IPS-20b (cell line): ENCODE measurements around the gene PPM1M.

Source experiments
- H3K27ac ChIP-seq: one replicate; pipeline ENCODE4 v1.5.1; 2013; ENCODE audit warnings: low read length
- H3K27me3 ChIP-seq: 2 replicates; pipeline ENCODE4 v1.6.1; 2013; ENCODE audit warnings: mild to moderate bottlenecking, low read length, inconsistent platforms; ENCODE audit not compliant: insufficient read depth
- H3K36me3 ChIP-seq: 2 replicates; pipeline ENCODE4 v1.6.1; 2013; ENCODE audit warnings: low read depth, mild to moderate bottlenecking, inconsistent platforms, low read length, moderate library complexity; ENCODE audit not compliant: insufficient read depth
- H3K4me1 ChIP-seq: 2 replicates; pipeline ENCODE4 v1.6.1; 2013; ENCODE audit warnings: mild to moderate bottlenecking, control low read depth, inconsistent platforms, low read length, moderate library complexity; ENCODE audit not compliant: insufficient read depth
- H3K4me3 ChIP-seq: 2 replicates; pipeline ENCODE4 v1.5.1; 2013; ENCODE audit warnings: mild to moderate bottlenecking, low read length, inconsistent platforms
- H3K9ac ChIP-seq: 2 replicates; pipeline ENCODE4 v1.6.1; 2013; ENCODE audit warnings: low read depth, mild to moderate bottlenecking, inconsistent platforms, low read length, moderate library complexity
- H3K9me3 ChIP-seq: 2 replicates; pipeline ENCODE4 v1.6.1; 2013; ENCODE audit warnings: mild to moderate bottlenecking, low read depth, low read length, inconsistent platforms; ENCODE audit not compliant: insufficient read depth

The PPM1M gene

DNA sequence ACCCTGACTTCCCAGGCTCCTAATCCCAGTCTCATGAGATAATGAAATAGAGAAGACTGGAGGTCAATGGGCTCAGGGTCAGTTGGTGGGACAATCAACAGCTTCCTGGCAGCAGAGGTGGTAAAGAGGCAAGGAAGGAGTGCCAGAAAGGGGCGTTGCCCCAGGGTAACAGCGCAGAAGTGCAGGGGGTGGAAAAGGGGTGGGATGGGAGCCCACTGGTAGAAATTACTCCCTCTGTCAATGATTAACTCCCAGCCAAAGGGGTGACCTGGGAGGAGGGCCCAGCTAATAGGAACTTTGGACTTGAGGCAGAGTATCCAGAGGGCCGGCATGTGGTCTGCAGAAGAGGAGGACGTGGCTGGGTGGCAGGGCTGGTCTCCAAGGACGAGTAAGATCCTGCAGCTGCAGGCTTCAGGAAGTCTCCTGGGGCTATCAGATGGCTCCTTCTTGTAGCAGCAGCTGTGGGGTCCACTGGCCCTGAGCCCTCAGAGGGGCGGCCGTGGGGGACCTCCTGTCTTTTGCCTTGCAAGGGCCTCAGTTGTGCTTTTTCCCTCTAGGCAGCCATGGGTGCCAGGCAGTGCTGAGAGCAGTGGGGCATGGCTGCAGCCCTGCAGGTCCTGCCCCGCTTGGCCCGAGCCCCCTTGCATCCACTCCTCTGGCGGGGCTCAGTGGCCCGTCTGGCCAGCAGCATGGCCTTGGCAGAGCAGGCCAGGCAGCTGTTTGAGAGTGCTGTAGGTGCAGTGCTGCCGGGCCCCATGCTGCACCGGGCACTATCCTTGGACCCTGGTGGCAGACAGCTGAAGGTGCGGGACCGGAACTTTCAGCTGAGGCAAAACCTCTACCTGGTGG, 44.4 kb downstream of the PPM1M start:
- Histone ChIP-seq H3K4me3 (no peak overlapping the region), H3K27me3 (no peaks in the 10 kb centered on the region), H3K4me1 (peaks cover 3% of the 10 kb centered on the region; the same call in 1 of the 2 replicates), H3K27ac (no peak overlapping the region), H3K9ac (no peak overlapping the region), H3K36me3 (no peaks in the 10 kb centered on the region), H3K9me3 (no peaks in the 10 kb centered on the region)

- no peaks in the 10 kb centered on the region for H3K9me3 ChIP-seq
- no peak overlapping the region for H3K27ac ChIP-seq
- peaks cover 3% of the 10 kb centered on the region; the same call in 1 of the 2 replicates for H3K4me1 ChIP-seq
- H3K36me3 ChIP-seq = no peaks in the 10 kb centered on the region
- no peak overlapping the region for H3K9ac ChIP-seq
- no peak overlapping the region for H3K4me3 ChIP-seq
- no peaks in the 10 kb centered on the region for H3K27me3 ChIP-seq
Measured at GRCh38 chr3:52290596-52291507, 45.3 kb downstream of the PPM1M start.

DNA sequence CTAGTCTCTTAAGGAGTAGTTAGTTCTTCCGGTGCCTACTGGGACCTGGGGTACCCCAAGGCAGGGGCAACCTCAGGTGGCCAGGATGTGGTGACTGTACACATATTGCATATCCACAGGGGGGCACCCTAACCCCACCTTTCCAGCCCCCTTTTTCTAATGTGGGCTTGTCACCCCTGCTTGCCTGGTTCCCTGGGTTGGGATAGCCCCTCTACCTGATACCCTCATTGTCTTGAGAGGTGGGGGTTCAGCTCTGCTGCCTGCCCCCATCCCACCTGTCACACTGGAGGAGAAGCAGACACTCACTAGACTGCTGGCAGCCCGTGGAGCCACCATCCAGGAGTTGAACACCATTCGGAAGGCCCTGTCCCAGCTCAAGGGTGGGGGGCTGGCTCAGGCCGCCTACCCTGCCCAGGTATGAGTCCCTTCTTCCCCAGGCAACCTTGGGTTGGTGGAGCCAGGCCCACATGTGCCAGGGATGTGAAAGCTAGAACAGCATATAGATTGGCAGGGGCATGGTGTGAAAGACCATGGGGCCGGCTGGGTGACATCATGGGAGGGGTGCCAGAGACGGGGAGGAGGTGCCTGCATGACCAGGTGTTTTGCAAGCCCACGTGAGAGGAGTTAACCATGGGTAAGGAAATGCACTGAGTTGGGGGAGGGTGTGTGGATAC, 46.1 kb downstream of the PPM1M start:
- no peak overlapping the region for H3K27ac ChIP-seq
- no peaks in the 10 kb centered on the region for H3K9me3 ChIP-seq
- H3K9ac ChIP-seq = no peak overlapping the region
- no peaks in the 10 kb centered on the region for H3K36me3 ChIP-seq
- H3K4me1 ChIP-seq = peaks cover 3% of the 10 kb centered on the region; the same call in 1 of the 2 replicates
- no peaks in the 10 kb centered on the region for H3K27me3 ChIP-seq
- no peak overlapping the region for H3K4me3 ChIP-seq

GRCh38 chr3:52292247-52293065, 46.9 kb downstream of the PPM1M start:
- no peak overlapping the region for H3K27ac ChIP-seq
- H3K9me3 ChIP-seq = no peaks in the 10 kb centered on the region
- H3K27me3 ChIP-seq = no peaks in the 10 kb centered on the region; the same call in 1 of the 2 replicates
- H3K36me3 ChIP-seq = no peaks in the 10 kb centered on the region
- no peaks in the 10 kb centered on the region for H3K4me1 ChIP-seq
- no peak overlapping the region for H3K9ac ChIP-seq
- no peak overlapping the region for H3K4me3 ChIP-seq

DNA sequence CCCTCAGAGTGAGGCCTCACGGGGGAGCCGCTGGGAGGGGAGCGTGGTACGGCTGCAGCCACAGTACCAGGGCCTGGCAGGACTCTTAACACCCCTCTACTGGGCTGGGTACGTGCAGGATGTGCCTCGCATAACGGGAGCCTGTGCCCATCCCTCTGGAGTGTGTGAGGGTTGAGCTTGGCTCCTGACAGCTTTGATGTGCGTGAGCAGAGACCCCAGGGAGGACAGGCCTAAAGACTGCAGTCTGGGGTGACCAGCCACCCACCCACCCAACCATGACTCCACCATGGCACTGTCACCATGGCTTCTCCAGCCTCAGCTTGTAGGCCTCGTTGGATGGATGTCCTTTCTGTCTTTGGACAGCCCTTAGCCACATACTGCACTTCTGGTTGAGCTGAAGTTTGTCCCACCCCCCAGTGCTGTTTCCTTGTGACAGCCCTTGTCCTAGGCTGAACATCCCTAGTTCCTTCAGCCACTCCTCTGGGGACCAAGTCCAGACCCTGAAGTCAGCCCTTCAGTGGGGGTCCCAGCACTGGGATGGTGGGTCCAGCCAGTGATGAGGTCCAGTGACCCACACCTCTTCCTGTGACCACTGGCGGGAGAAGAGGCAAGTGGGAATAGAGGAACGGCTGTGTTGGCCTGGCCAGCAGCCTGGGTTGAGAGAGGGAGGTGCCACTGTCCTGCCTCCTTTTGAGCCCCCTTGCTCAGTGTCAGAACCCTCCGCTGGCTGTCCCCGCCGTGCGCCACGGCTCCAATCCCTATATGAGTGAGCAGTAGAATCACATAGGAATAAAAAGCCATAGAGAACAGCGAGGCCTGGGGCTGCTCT, 48.1 kb downstream of the PPM1M start:
- no peaks in the 10 kb centered on the region for H3K36me3 ChIP-seq

DNA sequence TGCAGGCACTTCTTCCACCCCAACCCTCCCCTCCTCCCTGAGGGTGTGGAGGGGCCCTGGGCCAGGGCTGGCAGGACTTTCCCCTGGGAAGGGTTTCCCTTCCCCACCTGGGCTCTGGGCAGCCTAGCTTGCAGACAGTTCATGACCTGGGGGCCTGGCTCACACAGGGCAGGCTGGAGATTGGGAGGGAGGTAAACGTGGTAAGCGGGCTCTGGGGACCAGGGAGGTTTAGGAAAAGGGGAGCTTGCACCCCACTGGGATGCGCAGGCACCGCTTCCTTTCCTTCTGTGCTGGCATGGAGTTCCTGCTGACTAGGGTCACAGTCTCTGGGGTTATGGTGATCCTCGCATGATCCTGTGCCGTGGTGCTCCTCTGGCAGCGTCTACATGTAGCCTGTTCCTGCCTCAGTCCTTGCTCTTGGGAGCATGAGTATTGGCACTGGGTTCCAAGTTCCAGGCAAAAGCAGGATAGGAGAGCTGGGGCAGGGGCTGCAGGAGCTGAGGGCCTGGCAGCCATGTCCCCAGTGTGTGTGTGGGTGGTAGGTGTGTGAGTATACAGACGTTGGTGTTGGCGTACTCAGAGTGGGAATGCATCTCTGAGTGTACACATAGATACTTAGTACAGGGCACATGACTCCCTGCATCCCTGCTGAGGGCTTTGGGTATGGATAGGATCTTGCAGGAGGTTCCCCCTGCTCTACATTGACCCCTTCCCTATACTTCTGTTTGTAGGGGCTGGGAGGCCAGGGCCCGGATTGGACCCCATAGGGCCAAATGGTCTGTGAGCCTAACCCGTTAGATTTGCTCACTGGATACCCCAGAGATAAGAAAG, 49.0 kb downstream of the PPM1M start:
- H3K36me3 ChIP-seq = no peaks in the 10 kb centered on the region
- H3K4me3 ChIP-seq = no peak overlapping the region
- no peaks in the 10 kb centered on the region; the same call in 1 of the 2 replicates for H3K27me3 ChIP-seq
- no peak overlapping the region for H3K9ac ChIP-seq
- no peaks in the 10 kb centered on the region; the same call in 1 of the 2 replicates for H3K4me1 ChIP-seq
- no peak overlapping the region for H3K27ac ChIP-seq
- H3K9me3 ChIP-seq = no peaks in the 10 kb centered on the region

More for the DNA sequence above, 48.1 kb downstream of the PPM1M start:
- Histone ChIP-seq H3K9me3 (no peaks in the 10 kb centered on the region), H3K27me3 (no peaks in the 10 kb centered on the region; the same call in 1 of the 2 replicates), H3K4me3 (no peak overlapping the region), H3K4me1 (no peaks in the 10 kb centered on the region), H3K27ac (no peak overlapping the region), H3K9ac (no peak overlapping the region)

DNA sequence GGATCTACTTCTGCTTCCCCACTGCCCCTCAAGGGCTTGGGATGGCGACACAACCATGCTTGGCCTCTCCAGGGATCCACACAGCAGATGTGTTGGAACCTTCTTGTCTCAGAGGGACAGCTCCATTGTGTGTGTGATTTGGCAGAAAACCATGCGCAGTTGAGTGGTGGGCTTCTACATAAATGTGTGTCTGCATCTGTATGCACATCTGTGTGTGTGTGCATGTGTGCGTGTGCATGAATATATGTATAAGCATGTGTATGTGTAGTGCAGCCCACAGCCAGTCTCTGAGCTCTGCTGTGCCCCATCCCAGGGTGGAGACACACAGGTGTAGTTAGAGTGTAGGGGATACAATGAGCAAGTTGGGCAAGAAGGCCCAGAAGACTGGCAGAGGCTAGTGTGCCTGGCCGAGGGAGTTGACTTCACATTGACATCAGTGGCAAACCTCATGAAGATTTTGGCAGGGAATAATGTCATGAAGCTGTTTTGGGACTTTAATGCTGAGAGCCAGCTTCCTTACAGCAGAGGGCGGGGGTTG, 50.2 kb downstream of the PPM1M start:
- H3K4me3 ChIP-seq = no peak overlapping the region

DNA sequence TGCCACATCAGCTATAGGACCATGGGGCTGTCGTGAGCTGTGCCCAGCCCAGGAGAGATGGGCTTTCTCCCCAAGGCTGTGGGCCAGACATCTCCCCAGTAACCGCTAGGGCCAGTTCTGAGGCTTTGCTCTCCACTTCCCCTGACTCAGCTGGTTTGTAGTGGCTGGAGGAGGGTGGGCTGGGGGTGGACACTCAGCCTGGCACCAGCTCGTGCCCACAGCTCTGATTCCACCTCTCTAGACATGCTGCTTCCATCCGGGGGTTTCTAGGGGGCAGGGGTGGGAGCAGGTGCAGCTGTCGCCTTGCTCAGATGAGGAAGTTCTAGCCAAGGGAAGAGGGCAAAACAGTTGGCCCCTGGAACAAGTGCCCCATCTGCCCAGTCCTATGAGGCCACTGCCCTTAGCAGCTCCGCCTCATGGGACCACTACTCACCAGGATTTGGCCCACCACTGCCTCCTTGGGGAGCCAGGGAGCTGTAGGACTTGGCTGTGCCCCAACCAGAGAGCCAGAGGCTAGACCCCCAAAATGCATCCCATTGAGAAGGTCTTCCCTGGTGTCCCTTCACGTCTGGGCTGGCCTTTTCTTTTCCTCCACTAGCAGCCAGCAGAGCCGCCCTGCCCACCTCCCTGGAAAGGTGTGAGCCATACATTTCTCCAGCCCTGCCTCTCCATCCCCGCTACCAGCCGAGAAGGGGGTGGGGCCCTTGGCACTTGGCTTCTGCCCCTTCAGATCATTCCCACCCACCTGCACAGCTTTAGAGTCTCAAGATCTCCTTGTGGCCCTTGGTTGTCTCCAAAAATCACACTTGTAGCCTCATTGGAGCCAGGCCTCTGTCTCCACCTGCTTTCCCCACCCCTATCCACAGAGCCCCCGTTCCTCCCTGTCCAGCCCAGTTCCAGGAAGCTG, 51.9 kb downstream of the PPM1M start:
- Histone ChIP-seq H3K4me1 (peaks cover 5% of the 10 kb centered on the region; the same call in 1 of the 2 replicates), H3K9ac (no peak overlapping the region), H3K4me3 (no peak overlapping the region), H3K27me3 (peaks cover 13% of the 10 kb centered on the region; the same call in 1 of the 2 replicates), H3K36me3 (no peaks in the 10 kb centered on the region), H3K9me3 (no peaks in the 10 kb centered on the region), H3K27ac (no peak overlapping the region)

More for the DNA sequence above, 50.2 kb downstream of the PPM1M start:
- Histone ChIP-seq H3K27me3 (peaks cover 9% of the 10 kb centered on the region; the same call in 1 of the 2 replicates), H3K9me3 (no peaks in the 10 kb centered on the region), H3K9ac (no peak overlapping the region), H3K27ac (no peak overlapping the region), H3K4me1 (peaks cover 5% of the 10 kb centered on the region; the same call in 1 of the 2 replicates), H3K36me3 (no peaks in the 10 kb centered on the region)
